Fibroblast of skin of right quadriceps (primary cell): ENCODE measurements around the gene MARCHF2.
"Not testable (repeated sequence)": the region's sequence is repeated elsewhere in the genome, so short reads cannot be mapped to it uniquely, and the experiment has no call there.

ENCODE experiments used
- DNase-seq: peaks from one replicate; pipeline ENCODE4 v3.0.0-alpha.2; 2013

The MARCHF2 gene

GRCh38 chr19:8413629-8413995 lies 507 bp downstream of the MARCHF2 start:
- DNase-seq, result no peak

- DNase-seq, result no peak
These were observed 3.7 kb downstream of the MARCHF2 start for GRCh38 chr19:8416796-8417195.

GRCh38 chr19:8421484-8422461 lies 8.7 kb downstream of the MARCHF2 start:
- no peak for DNase-seq

- peak; percentile 94 for DNase-seq
These were observed 10.7 kb downstream of the MARCHF2 start for GRCh38 chr19:8423817-8424223.

- not testable (repeated sequence) for DNase-seq
These were observed 12.2 kb downstream of the MARCHF2 start for GRCh38 chr19:8425331-8425730.

- DNase-seq, result no peak
These were observed 13.2 kb downstream of the MARCHF2 start for GRCh38 chr19:8426283-8426682.

- DNase-seq, result no peak
These were observed 15.9 kb downstream of the MARCHF2 start for GRCh38 chr19:8429044-8429443.

GRCh38 chr19:8429826-8430225 lies 16.7 kb downstream of the MARCHF2 start:
- no peak for DNase-seq

- DNase-seq, result no peak
These were observed 17.5 kb downstream of the MARCHF2 start for GRCh38 chr19:8430650-8431049.

GRCh38 chr19:8438236-8438635 lies 25.1 kb downstream of the MARCHF2 start:
- DNase-seq, result no peak

- DNase-seq, result no peak
These were observed 28.8 kb downstream of the MARCHF2 start for GRCh38 chr19:8441725-8442544.

GRCh38 chr19:8444140-8444676 lies 31.1 kb downstream of the MARCHF2 start:
- DNase-seq, result not testable (repeated sequence)

- peak; percentile 97 for DNase-seq
These were observed 31.8 kb downstream of the MARCHF2 start, which contains the start of gene HNRNPM for GRCh38 chr19:8444677-8445487. Gene HNRNPM (plus strand): TSS chr19:8444975. CDS start chr19:8444999, 24 bp downstream.

GRCh38 chr19:8445488-8446001 lies 32.4 kb downstream of the MARCHF2 start:
- DNase-seq, result no peak

GRCh38 chr19:8446061-8446709 lies 33.1 kb downstream of the MARCHF2 start:
- no peak for DNase-seq

- no peak for DNase-seq
These were observed 36.7 kb downstream of the MARCHF2 start for GRCh38 chr19:8449830-8450229.

GRCh38 chr19:8451377-8451776 lies 38.3 kb downstream of the MARCHF2 start:
- DNase-seq, result no peak

- peak; percentile 64 for DNase-seq
These were observed 38.8 kb downstream of the MARCHF2 start for GRCh38 chr19:8451885-8452284.

- no peak for DNase-seq
These were observed 39.5 kb downstream of the MARCHF2 start for GRCh38 chr19:8452446-8453123.

- DNase-seq, result no peak
These were observed 40.5 kb downstream of the MARCHF2 start for GRCh38 chr19:8453616-8454015.

- DNase-seq, result no peak
These were observed 41.1 kb downstream of the MARCHF2 start for GRCh38 chr19:8454218-8454617.
